Measurements from ENCODE around the gene XYLT1.

DNA sequence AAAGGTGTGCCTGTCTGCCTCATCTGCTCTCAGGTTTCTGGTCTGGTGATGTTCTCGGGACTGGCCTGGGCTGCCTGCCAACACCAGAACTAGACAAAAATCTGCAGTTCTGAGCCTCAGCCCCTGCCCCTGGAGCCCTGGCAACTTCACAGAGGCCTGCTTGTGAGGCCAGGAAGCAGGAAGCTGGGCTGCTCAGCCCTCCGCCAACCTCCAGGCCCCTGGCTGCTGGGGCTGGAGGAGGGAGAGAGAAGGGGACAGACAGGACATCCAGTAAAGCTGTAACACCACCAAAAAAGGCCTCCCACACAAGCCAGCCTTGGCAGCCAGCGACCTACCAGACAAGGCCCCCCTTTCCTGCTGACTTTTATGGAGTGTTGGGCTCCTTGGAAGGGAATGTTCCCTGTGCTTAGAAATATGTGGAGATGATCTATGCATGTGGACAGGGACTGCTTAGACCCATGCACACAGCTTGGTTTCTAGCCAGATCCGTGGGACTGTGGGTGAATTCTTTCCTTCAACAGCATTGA, 157.6 kb downstream of the XYLT1 start:
- TF ChIP-seq EZH2 (IDR thresholded peaks at IDR 0.05; ENCODE audit: insufficient read depth, poor library complexity, severe bottlenecking) (no peak), EZH2phosphoT487 (IDR thresholded peaks at IDR 0.05; ENCODE audit: insufficient read depth, low read depth) (no peak)
